Natural killer cell (primary cell): Measurements from ENCODE around the gene COL24A1. TPM values are rescaled to one million over a fixed set of nuclear protein-coding genes. Genes with fewer than 3 reads are reported as not detected.

Source experiments
- ATAC-seq, 3 donors: fragments of 150-1000 bp in 2 of 3; fragments of 200-7000 bp in 1 of 3; cut with Tn5 transposase; 1 replicate in 1 of 3; 2 replicates in 2 of 3; pipeline ENCODE4 v1.10.0; 2021; ENCODE audit warnings: mild to moderate bottlenecking in 2 of 3, moderate library complexity in 2 of 3
- DNase-seq, 2 donors: peaks; one replicate each; pipeline versions ENCODE4 v3.0.0 to v3.0.0-alpha.2; 2013 to 2021; ENCODE audit warnings: mixed read lengths in 1 of 2
- H3K27ac ChIP-seq: one replicate; pipeline ENCODE4 v1.5.1; 2013; ENCODE audit warnings: mild to moderate bottlenecking, low read length
- H3K27me3 ChIP-seq: one replicate; pipeline ENCODE4 v1.6.1; 2013; ENCODE audit warnings: low read length; ENCODE audit not compliant: control insufficient read depth, insufficient read depth
- H3K36me3 ChIP-seq: one replicate; pipeline ENCODE4 v1.6.1; 2013; ENCODE audit warnings: low read length; ENCODE audit not compliant: control insufficient read depth, insufficient read depth
- H3K4me1 ChIP-seq: one replicate; pipeline ENCODE4 v1.6.1; 2013; ENCODE audit warnings: low read length; ENCODE audit not compliant: control insufficient read depth, insufficient read depth
- H3K4me3 ChIP-seq: one replicate; pipeline ENCODE4 v1.5.1; 2013; ENCODE audit warnings: low read length
- H3K9me3 ChIP-seq: one replicate; pipeline ENCODE4 v1.6.1; 2013; ENCODE audit warnings: low read length; ENCODE audit not compliant: control insufficient read depth, insufficient read depth
- H3K27ac Mint-ChIP-seq, 2 donors: one replicate each; pipeline ENCODE4 v1.8.0; 2022; ENCODE audit warnings: mild to moderate bottlenecking in 2 of 2, mixed read lengths in 2 of 2, moderate library complexity in 1 of 2
- H3K27me3 Mint-ChIP-seq, 2 donors: one replicate each; pipeline ENCODE4 v1.8.0; 2022; ENCODE audit warnings: low read depth in 2 of 2, mixed read lengths in 2 of 2
- H3K36me3 Mint-ChIP-seq: one replicate; pipeline ENCODE4 v1.8.0; 2022; ENCODE audit warnings: mixed read lengths
- H3K4me1 Mint-ChIP-seq, 2 donors: one replicate each; pipeline ENCODE4 v1.8.0; 2022; ENCODE audit warnings: mixed read lengths in 2 of 2
- H3K4me3 Mint-ChIP-seq: one replicate; pipeline ENCODE4 v1.8.0; 2022; ENCODE audit warnings: mild to moderate bottlenecking, moderate library complexity, mixed read lengths
- H3K9me3 Mint-ChIP-seq, 2 donors: one replicate each; pipeline ENCODE4 v1.8.0; 2022; ENCODE audit warnings: mixed read lengths in 2 of 2
- WGBS: methylation state at CpG from one replicate; pipeline ENCODE4 v1.1.7; 2013; ENCODE audit warnings: missing lambda C conversion rate; ENCODE audit not compliant: insufficient coverage; 5-methylcytosine and 5-hydroxymethylcytosine counted together
- intact Hi-C: fragments of 100-400 bp; cut with micrococcal nuclease; formaldehyde crosslinking; loops from one replicate; pipeline ENCODE4 v1.14.2; 2022
- total RNA-seq, 4 donors: library from RNA; stranded (reverse); fragments of 120-200 nt in 1 of 4; gene quantifications; one replicate each; pipeline versions ENCODE4 v1.2.3 to v1.2.4, GENCODE V29; 2013 to 2022
- TF ChIP-seq, protein P1 (sequence below): fragments of 200-600 bp; IDR thresholded peaks from one replicate; pipeline ENCODE4 v1.8.0; 2022; ENCODE audit warnings: antibody characterized with exemption

COL24A1 gene
- total RNA-seq, 3 donors from 2014 or later (not counting 1 experiment from before 2014, with no cell fraction given), result 0.20 to 0.54 (median 0.54) TPM

DNA sequence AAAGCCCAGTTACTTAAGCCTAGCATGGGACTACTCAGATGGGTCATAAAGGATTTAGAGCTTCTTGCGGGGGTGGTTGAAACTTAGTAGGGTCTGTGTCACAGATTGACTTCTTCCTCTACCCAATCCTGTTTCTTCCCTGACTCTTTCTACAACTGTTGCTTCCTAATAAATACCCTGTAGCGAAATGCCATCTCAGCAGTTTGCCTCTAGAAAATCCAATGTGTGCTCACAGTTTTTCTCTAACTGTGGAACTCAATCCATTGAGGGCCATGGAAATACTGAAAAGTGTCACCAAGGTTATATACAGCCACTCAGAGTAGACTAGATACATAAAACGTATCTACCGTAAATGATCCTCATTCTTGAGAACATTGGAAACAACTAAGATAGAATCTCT is 217.7 kb downstream of the COL24A1 start:
- whole genome bisulfite sequencing, result 82% methylated on average over 2 of the region's 4 CpGs
- Histone ChIP-seq H3K27ac (no peak overlapping the region), H3K4me3 (no peak overlapping the region), H3K36me3 (no peaks in the 10 kb centered on the region), H3K9me3 (no peaks in the 10 kb centered on the region), H3K4me1 (no peaks in the 10 kb centered on the region), H3K27me3 (no peaks in the 10 kb centered on the region)
- peaks cover 0 to 6% of the 10 kb centered on the region in 2 donors for H3K9me3 Mint-ChIP-seq
- no peak for DNase-seq
- intact Hi-C loops, result no loop called here
- no peak overlapping the region for H3K27ac Mint-ChIP-seq
- no peak for ATAC-seq
- no peak overlapping the region for H3K4me3 Mint-ChIP-seq
- TF ChIP-seq, protein P1, sequence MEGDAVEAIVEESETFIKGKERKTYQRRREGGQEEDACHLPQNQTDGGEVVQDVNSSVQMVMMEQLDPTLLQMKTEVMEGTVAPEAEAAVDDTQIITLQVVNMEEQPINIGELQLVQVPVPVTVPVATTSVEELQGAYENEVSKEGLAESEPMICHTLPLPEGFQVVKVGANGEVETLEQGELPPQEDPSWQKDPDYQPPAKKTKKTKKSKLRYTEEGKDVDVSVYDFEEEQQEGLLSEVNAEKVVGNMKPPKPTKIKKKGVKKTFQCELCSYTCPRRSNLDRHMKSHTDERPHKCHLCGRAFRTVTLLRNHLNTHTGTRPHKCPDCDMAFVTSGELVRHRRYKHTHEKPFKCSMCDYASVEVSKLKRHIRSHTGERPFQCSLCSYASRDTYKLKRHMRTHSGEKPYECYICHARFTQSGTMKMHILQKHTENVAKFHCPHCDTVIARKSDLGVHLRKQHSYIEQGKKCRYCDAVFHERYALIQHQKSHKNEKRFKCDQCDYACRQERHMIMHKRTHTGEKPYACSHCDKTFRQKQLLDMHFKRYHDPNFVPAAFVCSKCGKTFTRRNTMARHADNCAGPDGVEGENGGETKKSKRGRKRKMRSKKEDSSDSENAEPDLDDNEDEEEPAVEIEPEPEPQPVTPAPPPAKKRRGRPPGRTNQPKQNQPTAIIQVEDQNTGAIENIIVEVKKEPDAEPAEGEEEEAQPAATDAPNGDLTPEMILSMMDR, result no peak
- H3K27me3 Mint-ChIP-seq, result no peaks in the 10 kb centered on the region
- H3K4me1 Mint-ChIP-seq, result no peaks in the 10 kb centered on the region
- no peaks in the 10 kb centered on the region for H3K36me3 Mint-ChIP-seq

DNA sequence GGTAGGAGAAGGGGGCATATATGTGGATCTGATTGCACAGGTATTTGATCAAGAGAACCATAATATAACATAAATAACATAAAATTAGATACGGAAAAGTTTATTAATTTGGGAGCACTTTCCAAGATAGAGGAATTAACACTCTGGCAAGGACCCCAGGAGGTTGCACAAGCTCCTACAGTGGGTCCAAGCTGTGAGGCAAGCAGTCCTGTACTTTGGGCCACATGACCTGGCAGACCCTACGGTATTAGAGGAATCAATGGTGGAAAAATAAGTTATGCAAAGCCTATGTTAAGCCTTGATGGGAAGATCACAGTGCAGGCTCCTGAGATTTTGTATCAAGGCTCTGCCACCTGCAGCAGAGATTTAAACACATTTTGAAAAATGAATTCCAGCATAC is 220.1 kb downstream of the COL24A1 start:
- Histone ChIP-seq H3K27me3 (no peaks in the 10 kb centered on the region), H3K4me3 (no peak overlapping the region), H3K36me3 (no peaks in the 10 kb centered on the region), H3K27ac (no peak overlapping the region), H3K4me1 (no peaks in the 10 kb centered on the region), H3K9me3 (no peaks in the 10 kb centered on the region)
- H3K27ac Mint-ChIP-seq, result no peak overlapping the region
- H3K9me3 Mint-ChIP-seq, result peaks cover 0 to 6% of the 10 kb centered on the region in 2 donors
- 94% methylated on average over 2 of the region's 2 CpGs for WGBS
- H3K36me3 Mint-ChIP-seq, result no peaks in the 10 kb centered on the region
- intact Hi-C loops, result no loop called here
- DNase-seq (no peak), ATAC-seq (no peak)
- TF ChIP-seq, protein P1, result no peak
- no peaks in the 10 kb centered on the region for H3K27me3 Mint-ChIP-seq
- no peak overlapping the region for H3K4me3 Mint-ChIP-seq
- no peaks in the 10 kb centered on the region for H3K4me1 Mint-ChIP-seq

DNA sequence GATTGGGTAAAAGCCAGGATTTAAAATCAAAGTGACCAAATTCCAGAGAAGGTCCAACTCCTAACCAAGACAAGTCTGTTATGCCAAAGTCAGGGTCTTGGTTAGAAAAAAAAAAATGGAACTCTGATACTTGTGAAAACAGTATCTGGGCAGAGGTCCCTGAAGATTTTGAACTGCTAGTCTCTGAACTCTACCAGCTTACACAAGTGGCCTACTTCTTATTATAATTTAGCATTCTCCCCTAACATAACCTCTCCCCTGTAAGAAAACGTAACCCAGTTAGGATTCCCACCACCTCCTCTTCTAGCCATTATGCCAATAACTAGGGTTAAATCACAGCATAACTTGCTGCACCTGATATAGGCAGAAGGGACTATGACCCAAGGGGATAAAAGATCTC is 220.5 kb downstream of the COL24A1 start:
- no peaks in the 10 kb centered on the region for H3K4me1 ChIP-seq
- ATAC-seq, result no peak
- WGBS, result 60% methylated on average over 1 of the region's 1 CpG
- TF ChIP-seq, protein P1, result no peak
- Mint-ChIP-seq H3K9me3 (peaks cover 0 to 6% of the 10 kb centered on the region in 2 donors), H3K36me3 (no peaks in the 10 kb centered on the region), H3K4me1 (no peaks in the 10 kb centered on the region), H3K27me3 (no peaks in the 10 kb centered on the region), H3K4me3 (no peak overlapping the region), H3K27ac (no peak overlapping the region)
- H3K27me3 ChIP-seq, result no peaks in the 10 kb centered on the region
- H3K4me3 ChIP-seq, result no peak overlapping the region
- DNase-seq, result no peak
- intact Hi-C loops, result no loop called here
- no peaks in the 10 kb centered on the region for H3K36me3 ChIP-seq
- H3K27ac ChIP-seq, result no peak overlapping the region
- H3K9me3 ChIP-seq, result no peaks in the 10 kb centered on the region

DNA sequence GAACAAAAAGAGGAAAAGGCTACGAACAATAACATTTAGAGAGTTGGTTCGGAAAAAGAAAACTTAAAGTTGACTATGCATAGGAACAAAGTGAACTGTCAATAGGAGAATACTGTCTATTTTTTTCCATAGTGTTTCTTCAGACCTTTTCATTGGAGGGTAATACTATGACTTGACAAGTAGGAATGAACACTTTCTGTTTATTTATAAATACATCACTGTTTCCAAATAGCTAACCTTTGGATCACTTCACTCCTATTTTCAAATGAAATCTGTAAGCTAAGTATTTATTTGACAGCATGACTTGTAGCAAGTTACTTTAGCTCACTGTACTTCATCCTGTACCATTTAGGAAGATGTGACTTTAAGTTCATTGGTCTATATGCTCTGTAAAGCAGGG is 221.3 kb downstream of the COL24A1 start:
- Mint-ChIP-seq H3K27me3 (no peaks in the 10 kb centered on the region), H3K27ac (no peak overlapping the region), H3K36me3 (no peaks in the 10 kb centered on the region), H3K4me3 (no peak overlapping the region), H3K4me1 (no peaks in the 10 kb centered on the region), H3K9me3 (peaks cover 0 to 6% of the 10 kb centered on the region in 2 donors)
- no peaks in the 10 kb centered on the region for H3K36me3 ChIP-seq
- no peak for DNase-seq
- no peak overlapping the region for H3K27ac ChIP-seq
- H3K9me3 ChIP-seq, result no peaks in the 10 kb centered on the region
- no peaks in the 10 kb centered on the region for H3K4me1 ChIP-seq
- no peak for ATAC-seq
- WGBS, result 100% methylated on average over 1 of the region's 2 CpGs
- intact Hi-C loops, result no loop called here
- no peaks in the 10 kb centered on the region for H3K27me3 ChIP-seq
- no peak overlapping the region for H3K4me3 ChIP-seq
- TF ChIP-seq, protein P1, result no peak
